Activated CD4-positive, alpha-beta memory T cell treated with anti-CD3 and anti-CD28 coated beads for 36 hours (primary cell): ENCODE data around the gene AIMP2. TPM values are rescaled to one million over a fixed set of nuclear protein-coding genes. Genes with fewer than 3 reads are reported as not detected.
A peak's percentile ranks its signal among the peaks of the same experiment; 100 is the strongest.
"Not testable (repeated sequence)": the region's sequence is repeated elsewhere in the genome, so short reads cannot be mapped to it uniquely, and the experiment has no call there.

ENCODE experiments used
- CTCF ChIA-PET: fragments of 350-600 bp; sonication (Branson Sonifier 250); formaldehyde crosslinking; loops from one replicate; lab custom pipeline; 2021; ENCODE audit warnings: antibody characterized with exemption, inconsistent platforms; lab: Charles Lee
- POLR2A ChIA-PET: fragments of 350-600 bp; sonication (Branson Sonifier 250); formaldehyde crosslinking; loops from one replicate; lab custom pipeline; 2021; ENCODE audit warnings: antibody characterized with exemption; lab: Charles Lee
- DNase-seq: peaks from one replicate; pipeline ENCODE4 v3.0.0-alpha.2; 2020
- H3K27ac Mint-ChIP-seq: one replicate; pipeline ENCODE4 v1.8.0; 2021; ENCODE audit warnings: mixed read lengths
- H3K27me3 Mint-ChIP-seq: one replicate; pipeline ENCODE4 v1.8.0; 2021; ENCODE audit warnings: mixed read lengths
- H3K36me3 Mint-ChIP-seq: one replicate; pipeline ENCODE4 v1.8.0; 2021; ENCODE audit warnings: mixed read lengths
- H3K4me1 Mint-ChIP-seq: one replicate; pipeline ENCODE4 v1.8.0; 2021; ENCODE audit warnings: low read depth, mixed read lengths
- H3K4me3 Mint-ChIP-seq: one replicate; pipeline ENCODE4 v1.8.0; 2021; ENCODE audit warnings: mild to moderate bottlenecking, mixed read lengths
- H3K9me3 Mint-ChIP-seq: one replicate; pipeline ENCODE4 v1.8.0; 2021; ENCODE audit warnings: mixed read lengths
- intact Hi-C: fragments of 100-400 bp; cut with micrococcal nuclease; formaldehyde crosslinking; loops from one replicate; pipeline ENCODE4 v1.15.1; 2023
- total RNA-seq, 2 experiments: library from RNA; stranded (reverse); gene quantifications; one replicate each; pipeline ENCODE4 v1.2.3, GENCODE V29; 2021

AIMP2 gene
- total RNA-seq, 2 experiments from 2014 or later: 38.6 to 39.5 TPM

- Mint-ChIP-seq H3K4me1 (peaks cover 14% of the 10 kb centered on the region), H3K9me3 (no peaks in the 10 kb centered on the region), H3K4me3 (no peak overlapping the region), H3K27me3 (no peaks in the 10 kb centered on the region), H3K36me3 (peaks cover 52% of the 10 kb centered on the region), H3K27ac (peak overlapping the region; percentile 84)
- DNase-seq: no peak
- CTCF ChIA-PET: interaction anchor here (2.4 kb wide), 1 partner anchor 296 kb away, joined by 8 read pairs; no protein-coding TSS in a partner anchor
- intact Hi-C loops: no loop called here
- POLR2A ChIA-PET: interaction anchor here (1.6 kb wide), 1 partner anchor 19 kb away, joined by 6 read pairs; the partner anchor contains the start of genes AIMP2 and PMS2
Observed at GRCh38 chr7:6027806-6028365, 18.8 kb downstream of the AIMP2 start.

- Mint-ChIP-seq H3K9me3 (no peaks in the 10 kb centered on the region), H3K27ac (no peak overlapping the region), H3K36me3 (peaks cover 45% of the 10 kb centered on the region), H3K4me1 (peaks cover 14% of the 10 kb centered on the region), H3K4me3 (no peak overlapping the region), H3K27me3 (no peaks in the 10 kb centered on the region)
- ChIA-PET POLR2A (no interaction called here), CTCF (no interaction called here)
- DNase-seq: no peak
- intact Hi-C loops: no loop called here
Observed at GRCh38 chr7:6028563-6028962, 19.5 kb downstream of the AIMP2 start.

- intact Hi-C loops: no loop called here
- POLR2A ChIA-PET: no interaction called here
- H3K36me3 Mint-ChIP-seq: peaks cover 44% of the 10 kb centered on the region
- H3K27me3 Mint-ChIP-seq: no peaks in the 10 kb centered on the region
- H3K4me3 Mint-ChIP-seq: no peak within 1 kb of the TSS
- H3K27ac Mint-ChIP-seq: peak within 1 kb of the TSS; percentile 44
- H3K9me3 Mint-ChIP-seq: no peaks in the 10 kb centered on the region
- H3K4me1 Mint-ChIP-seq: peaks cover 14% of the 10 kb centered on the region
- DNase-seq: no peak
- CTCF ChIA-PET: no interaction called here
Observed at GRCh38 chr7:6030988-6031387, 21.9 kb downstream of the AIMP2 start, which contains the start of gene ANKRD61. TSS of gene ANKRD61 (plus strand) at chr7:6031376. CDS start at chr7:6031376, 0 bp downstream.

- CTCF ChIA-PET: no interaction called here
- POLR2A ChIA-PET: interaction anchor here (0.6 kb wide), 1 partner anchor 11 kb away, joined by 3 read pairs; no protein-coding TSS in a partner anchor
Observed at GRCh38 chr7:6031567-6031966, 22.5 kb downstream of the AIMP2 start.

GRCh38 chr7:6032167-6032566 is 23.1 kb downstream of the AIMP2 start:
- no peak overlapping the region for H3K4me3 Mint-ChIP-seq
- CTCF ChIA-PET: no interaction called here
- no peaks in the 10 kb centered on the region for H3K27me3 Mint-ChIP-seq

More at GRCh38 chr7:6031567-6031966, 22.5 kb downstream of the AIMP2 start:
- H3K4me1 Mint-ChIP-seq: peaks cover 8% of the 10 kb centered on the region
- H3K36me3 Mint-ChIP-seq: peaks cover 40% of the 10 kb centered on the region
- no peaks in the 10 kb centered on the region for H3K27me3 Mint-ChIP-seq
- no peak for DNase-seq
- H3K9me3 Mint-ChIP-seq: no peaks in the 10 kb centered on the region
- peak overlapping the region; percentile 44 for H3K27ac Mint-ChIP-seq
- intact Hi-C loops: no loop called here
- H3K4me3 Mint-ChIP-seq: no peak overlapping the region

GRCh38 chr7:6032641-6033040 is 23.6 kb downstream of the AIMP2 start:
- H3K9me3 Mint-ChIP-seq: no peaks in the 10 kb centered on the region
- no peaks in the 10 kb centered on the region for H3K27me3 Mint-ChIP-seq
- intact Hi-C loops: no loop called here
- no peak overlapping the region for H3K4me3 Mint-ChIP-seq
- no peak overlapping the region for H3K27ac Mint-ChIP-seq
- POLR2A ChIA-PET: no interaction called here
- no peaks in the 10 kb centered on the region for H3K4me1 Mint-ChIP-seq
- DNase-seq: no peak
- H3K36me3 Mint-ChIP-seq: peaks cover 30% of the 10 kb centered on the region
- CTCF ChIA-PET: no interaction called here

More at GRCh38 chr7:6032167-6032566, 23.1 kb downstream of the AIMP2 start:
- Mint-ChIP-seq H3K9me3 (no peaks in the 10 kb centered on the region), H3K27ac (no peak overlapping the region), H3K36me3 (peaks cover 34% of the 10 kb centered on the region), H3K4me1 (peaks cover 2% of the 10 kb centered on the region)
- intact Hi-C loops: no loop called here
- POLR2A ChIA-PET: interaction anchor here (0.5 kb wide), 1 partner anchor 318 kb away, joined by 3 read pairs; no protein-coding TSS in a partner anchor
- DNase-seq: no peak

GRCh38 chr7:6035165-6035564 is 26.1 kb downstream of the AIMP2 start:
- Mint-ChIP-seq H3K36me3 (peaks cover 21% of the 10 kb centered on the region), H3K4me1 (no peaks in the 10 kb centered on the region), H3K9me3 (no peaks in the 10 kb centered on the region), H3K27ac (no peak overlapping the region), H3K4me3 (no peak overlapping the region), H3K27me3 (no peaks in the 10 kb centered on the region)
- CTCF ChIA-PET: no interaction called here
- intact Hi-C loops: no loop called here
- POLR2A ChIA-PET: no interaction called here
- DNase-seq: no peak

- intact Hi-C loops: no loop called here
- H3K27me3 Mint-ChIP-seq: no peaks in the 10 kb centered on the region
- POLR2A ChIA-PET: no interaction called here
- no peaks in the 10 kb centered on the region for H3K4me1 Mint-ChIP-seq
- H3K27ac Mint-ChIP-seq: no peak overlapping the region
- CTCF ChIA-PET: no interaction called here
- H3K4me3 Mint-ChIP-seq: no peak overlapping the region
- DNase-seq: no peak
- H3K9me3 Mint-ChIP-seq: no peaks in the 10 kb centered on the region
- H3K36me3 Mint-ChIP-seq: peaks cover 24% of the 10 kb centered on the region
Observed at GRCh38 chr7:6035686-6036085, 26.6 kb downstream of the AIMP2 start.

GRCh38 chr7:6049780-6050179 is 40.7 kb downstream of the AIMP2 start:
- H3K9me3 Mint-ChIP-seq: no peaks in the 10 kb centered on the region
- no peaks in the 10 kb centered on the region for H3K27me3 Mint-ChIP-seq
- no peak for DNase-seq
- H3K4me3 Mint-ChIP-seq: no peak overlapping the region
- POLR2A ChIA-PET: no interaction called here
- intact Hi-C loops: no loop called here
- peaks cover 3% of the 10 kb centered on the region for H3K4me1 Mint-ChIP-seq
- CTCF ChIA-PET: no interaction called here
- no peak overlapping the region for H3K27ac Mint-ChIP-seq
- H3K36me3 Mint-ChIP-seq: peaks cover 26% of the 10 kb centered on the region

GRCh38 chr7:6051185-6051584 is 42.1 kb downstream of the AIMP2 start:
- H3K27ac Mint-ChIP-seq, intact Hi-C loops, H3K4me3 Mint-ChIP-seq, H3K9me3 Mint-ChIP-seq, POLR2A ChIA-PET, CTCF ChIA-PET, H3K4me1 Mint-ChIP-seq, H3K27me3 Mint-ChIP-seq, DNase-seq: not testable (repeated sequence)
- peaks cover 26% of the 10 kb centered on the region for H3K36me3 Mint-ChIP-seq

GRCh38 chr7:6056616-6057015 is 47.5 kb downstream of the AIMP2 start:
- peaks cover 12% of the 10 kb centered on the region for H3K36me3 Mint-ChIP-seq
- H3K27ac Mint-ChIP-seq: no peak overlapping the region
- POLR2A ChIA-PET: interaction anchor here (1.2 kb wide), 1 partner anchor 329 kb away, joined by 4 read pairs; no protein-coding TSS in a partner anchor
- H3K27me3 Mint-ChIP-seq: no peaks in the 10 kb centered on the region
- no peak for DNase-seq
- intact Hi-C loops: no loop called here
- no peaks in the 10 kb centered on the region for H3K9me3 Mint-ChIP-seq
- H3K4me3 Mint-ChIP-seq: no peak overlapping the region
- CTCF ChIA-PET: interaction anchor here (0.9 to 1.5 kb wide), 3 partner anchors 50 to 267 kb away, joined by 3 to 7 read pairs (median 5); no protein-coding TSS in a partner anchor
- H3K4me1 Mint-ChIP-seq: peaks cover 27% of the 10 kb centered on the region

- Mint-ChIP-seq H3K27me3 (no peaks in the 10 kb centered on the region), H3K36me3 (peaks cover 9% of the 10 kb centered on the region), H3K9me3 (no peaks in the 10 kb centered on the region), H3K4me1 (peaks cover 27% of the 10 kb centered on the region), H3K4me3 (peak overlapping the region; percentile 88), H3K27ac (peak overlapping the region; percentile 93)
- intact Hi-C loops: no loop called here
- ChIA-PET CTCF (interaction anchor here (0.6 to 1.5 kb wide), 4 partner anchors 49 to 391 kb away, joined by 3 to 7 read pairs (median 4); no protein-coding TSS in a partner anchor), POLR2A (interaction anchor here (1.2 kb wide), 1 partner anchor 328 kb away, joined by 4 read pairs; no protein-coding TSS in a partner anchor)
- peak; percentile 16 for DNase-seq
Observed at GRCh38 chr7:6057316-6058129, 48.5 kb downstream of the AIMP2 start.
